Activated CD4-positive, alpha-beta T cell treated with anti-CD3 and anti-CD28 coated beads for 24 hours (primary cell): ENCODE results near the gene MYPN.
"Not testable (repeated sequence)": the region's sequence is repeated elsewhere in the genome, so short reads cannot be mapped to it uniquely, and the experiment has no call there.

Source experiments
- DNase-seq, 2 donors: peaks; one replicate each; pipeline ENCODE4 v3.0.0-alpha.2; 2020; ENCODE audit warnings: low read depth in 2 of 2

Gene MYPN

DNA sequence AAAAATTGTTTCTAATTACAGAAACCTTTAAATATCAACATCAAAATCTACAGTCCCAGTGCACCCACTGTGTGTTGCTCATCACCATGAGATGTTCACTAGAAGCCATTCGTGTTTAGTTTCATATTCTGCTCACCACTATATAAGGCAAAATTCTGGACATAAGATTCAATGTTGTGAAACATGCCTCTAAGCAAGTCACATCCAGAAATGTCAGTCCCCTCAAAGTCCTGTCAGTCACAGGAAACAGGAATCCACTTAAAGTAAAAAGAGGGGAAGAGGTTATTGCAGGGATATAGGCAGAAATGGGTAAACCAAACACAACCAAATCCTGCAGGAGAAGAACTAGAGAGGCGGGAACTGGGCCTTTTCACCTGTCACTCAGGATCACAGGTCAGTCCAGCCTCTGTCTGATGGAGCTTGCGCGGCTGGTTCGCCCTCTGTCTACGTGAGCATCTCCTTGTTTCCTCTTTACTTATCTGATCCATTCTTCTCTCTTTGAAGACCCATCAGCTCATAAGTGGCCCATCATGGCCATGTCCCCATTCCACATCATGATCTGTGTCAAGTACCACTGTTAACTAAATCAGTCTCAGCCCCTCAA, 58.4 kb downstream of the MYPN start:
- no peak for DNase-seq

DNA sequence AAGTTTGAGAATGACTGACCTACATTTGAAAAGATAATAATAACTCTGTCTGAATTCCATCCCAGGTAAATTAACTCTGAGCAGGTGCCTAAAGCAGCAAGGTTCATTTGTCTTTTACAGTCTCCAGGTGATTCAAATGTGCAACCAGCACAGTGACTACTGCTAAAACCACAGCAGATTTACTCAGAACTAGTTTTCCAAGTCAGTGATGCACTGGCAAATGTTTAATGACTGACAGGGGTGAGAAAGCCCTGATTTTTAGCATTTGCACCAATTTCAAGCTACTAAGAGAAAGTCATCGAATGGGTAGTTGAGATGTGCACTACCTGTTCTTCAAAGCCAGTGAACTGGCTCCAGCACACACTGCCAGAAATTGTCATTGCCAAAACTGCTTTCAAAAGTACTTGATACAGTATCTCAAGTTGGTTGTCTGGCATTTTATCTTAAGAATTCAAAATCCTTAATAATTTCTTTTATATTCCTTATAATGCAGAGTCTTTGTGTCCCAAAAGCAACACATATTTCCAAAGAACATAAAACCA, 62.3 kb downstream of the MYPN start:
- no peak for DNase-seq

DNA sequence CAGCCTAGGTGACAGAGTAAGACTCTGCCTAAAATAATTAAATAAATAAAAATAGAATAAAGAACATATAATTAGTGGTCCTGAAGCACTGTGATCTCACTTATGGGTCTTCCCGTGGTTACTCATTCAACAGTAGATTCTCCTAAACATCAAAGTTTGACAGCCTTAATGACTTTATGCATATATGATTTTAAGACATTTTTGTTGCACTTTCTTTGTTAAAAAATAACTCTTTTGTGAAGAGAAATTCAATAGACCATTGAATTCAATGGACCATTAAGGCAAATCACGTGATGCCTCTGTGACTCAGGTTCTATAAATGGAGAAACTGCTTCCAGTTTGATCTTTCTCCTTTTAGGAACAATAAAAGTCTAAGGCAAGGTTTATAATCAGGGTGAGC, 63.0 kb downstream of the MYPN start:
- no peak for DNase-seq

DNA sequence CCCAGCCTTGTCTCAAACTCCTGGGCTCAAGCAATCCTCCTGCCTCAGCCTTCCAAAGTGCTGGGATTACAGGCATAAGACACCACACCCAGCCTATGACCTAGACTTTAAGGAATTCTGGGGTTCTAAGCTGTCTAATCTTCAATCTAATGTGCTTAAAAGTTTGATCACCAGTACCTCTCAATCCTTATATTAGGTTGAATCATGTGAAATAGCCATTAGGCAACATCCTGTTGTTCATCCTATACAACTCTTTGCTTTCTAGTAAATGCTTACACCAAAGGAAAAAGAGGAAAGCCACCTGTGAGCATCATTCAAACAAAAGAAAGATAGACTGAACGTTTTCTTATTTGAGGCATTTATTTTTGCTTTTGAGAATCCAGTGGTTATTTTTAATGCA, 66.7 kb downstream of the MYPN start:
- DNase-seq = no peak

DNA sequence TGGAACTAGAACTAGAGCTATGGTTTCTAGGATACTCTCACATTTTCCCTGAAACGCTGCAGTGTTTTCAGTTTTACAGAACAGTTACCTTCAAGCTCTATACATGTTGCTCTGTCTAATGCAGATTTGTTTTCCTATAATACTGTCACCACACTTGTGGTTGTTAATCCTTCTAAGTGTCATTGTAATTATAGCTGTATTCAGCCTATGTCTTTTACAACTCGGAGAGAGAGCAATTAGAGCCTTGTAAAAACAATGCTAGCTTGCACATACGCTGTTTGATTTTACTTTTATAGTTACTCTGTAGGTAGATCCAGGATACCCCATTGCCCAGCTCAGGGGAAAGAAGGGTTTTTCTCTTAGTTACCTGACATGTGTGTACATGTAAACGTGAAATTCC, 67.5 kb downstream of the MYPN start:
- DNase-seq = no peak

DNA sequence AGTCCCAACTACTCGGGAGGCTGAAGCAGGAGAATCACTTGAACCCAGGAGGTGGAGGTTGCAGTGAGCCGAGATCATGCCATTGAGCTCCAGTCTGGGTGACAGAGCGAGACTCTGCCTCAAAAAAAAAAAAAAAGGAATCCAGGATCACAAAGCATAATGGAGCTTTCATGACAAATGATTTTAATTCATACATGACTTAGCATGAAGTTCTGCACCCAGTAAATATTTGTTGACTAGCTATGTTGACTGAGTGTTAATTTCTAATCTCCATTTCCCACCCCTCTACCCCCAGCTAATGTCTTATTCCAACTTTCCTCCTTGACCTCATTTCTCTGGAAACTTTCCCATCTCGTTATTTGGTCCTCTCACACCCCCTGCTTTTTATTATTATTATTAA, 69.3 kb downstream of the MYPN start:
- DNase-seq = no peak

DNA sequence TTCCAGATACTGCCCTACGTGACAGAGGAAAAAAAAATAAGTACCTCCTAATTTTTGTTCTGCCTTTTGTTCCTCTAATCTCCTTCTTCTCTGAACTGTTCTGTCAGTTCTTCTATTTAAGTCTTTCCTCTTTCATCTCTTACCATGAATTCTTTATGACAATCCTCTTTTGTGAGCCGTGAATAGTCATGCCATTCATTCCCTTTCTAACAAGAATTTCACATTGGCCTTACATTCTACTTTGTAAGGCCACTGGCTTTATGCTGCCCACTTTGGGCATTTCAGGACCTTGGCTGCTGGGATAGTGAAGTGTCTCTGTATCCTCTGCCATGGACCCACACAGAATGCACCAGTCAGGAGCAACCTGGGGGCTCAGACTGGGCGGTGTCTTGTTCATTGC, 69.7 kb downstream of the MYPN start:
- DNase-seq = no peak

DNA sequence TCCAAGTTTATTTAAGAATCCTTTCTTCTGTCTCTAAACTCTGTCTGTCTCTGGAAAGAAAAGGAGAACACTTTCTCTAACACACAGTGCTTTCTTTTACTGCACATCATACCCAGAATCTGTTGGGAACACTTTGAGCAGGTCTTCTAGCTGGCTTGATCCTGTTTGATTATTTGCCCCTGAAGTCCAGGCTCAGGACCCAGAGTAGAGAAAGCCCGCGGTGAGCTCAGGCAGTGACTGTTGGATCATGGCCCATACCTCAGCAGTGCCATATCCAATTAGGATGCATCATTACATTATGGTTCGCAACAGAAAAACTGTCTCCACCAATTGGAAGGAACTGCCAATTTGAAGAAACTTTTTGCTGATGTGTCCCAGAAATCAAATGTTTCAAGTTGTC, 71.2 kb downstream of the MYPN start:
- no peak for DNase-seq

DNA sequence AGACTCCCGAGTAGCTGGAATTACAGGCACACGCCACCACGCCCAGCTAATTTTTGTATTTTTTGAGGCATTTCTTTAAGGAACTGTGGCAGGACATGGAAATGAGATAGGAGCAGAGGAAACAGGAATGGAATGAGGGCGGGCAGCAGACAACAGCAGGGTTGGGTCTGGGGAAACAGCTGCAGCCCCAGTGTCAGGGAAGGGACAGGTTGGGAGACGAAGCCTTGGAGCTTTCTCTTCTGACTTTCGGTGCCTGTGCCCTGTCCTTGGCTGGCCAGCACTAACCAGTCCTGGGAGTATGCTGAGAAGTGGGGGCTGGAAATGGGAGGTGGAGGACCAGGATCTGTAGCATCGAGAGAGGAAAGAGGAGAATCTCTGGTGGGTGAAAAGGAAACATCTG, 75.3 kb downstream of the MYPN start:
- no peak for DNase-seq

DNA sequence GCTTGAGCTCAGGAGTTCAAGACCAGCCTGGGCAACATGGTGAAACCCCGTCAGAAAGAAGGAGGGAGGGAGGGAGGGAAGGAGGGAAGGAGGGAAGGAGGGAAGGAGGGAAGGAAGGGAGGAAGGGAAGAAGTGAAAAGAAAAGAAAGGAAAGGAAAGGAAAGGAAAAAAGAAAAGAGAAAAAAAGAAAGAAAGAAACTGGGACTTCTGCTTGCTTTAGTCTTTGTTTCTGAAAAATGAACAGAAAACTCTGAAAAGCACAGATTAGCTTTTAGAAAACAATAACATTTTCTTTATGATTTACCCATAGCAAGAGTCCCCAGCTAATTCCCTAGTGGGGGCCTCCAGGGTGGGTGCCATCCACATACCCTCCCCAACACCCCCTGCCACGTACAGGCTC, 75.8 kb downstream of the MYPN start:
- no peak for DNase-seq

DNA sequence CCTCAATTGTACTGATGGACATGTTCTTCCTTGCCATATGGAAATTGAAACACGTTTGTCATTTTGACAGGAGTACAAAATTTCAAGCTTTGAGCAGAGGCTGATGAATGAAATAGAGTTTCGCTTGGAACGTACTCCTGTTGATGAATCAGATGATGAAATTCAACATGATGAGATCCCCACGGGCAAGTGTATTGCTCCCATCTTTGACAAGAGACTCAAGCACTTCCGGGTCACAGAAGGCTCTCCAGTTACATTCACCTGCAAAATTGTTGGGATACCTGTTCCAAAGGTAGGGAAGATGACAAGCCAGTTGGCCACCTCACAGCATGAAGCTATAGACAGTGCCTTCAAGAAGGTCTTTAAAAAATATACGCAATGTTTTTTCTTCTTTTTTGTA, 79.5 kb downstream of the MYPN start:
- no peak for DNase-seq

DNA sequence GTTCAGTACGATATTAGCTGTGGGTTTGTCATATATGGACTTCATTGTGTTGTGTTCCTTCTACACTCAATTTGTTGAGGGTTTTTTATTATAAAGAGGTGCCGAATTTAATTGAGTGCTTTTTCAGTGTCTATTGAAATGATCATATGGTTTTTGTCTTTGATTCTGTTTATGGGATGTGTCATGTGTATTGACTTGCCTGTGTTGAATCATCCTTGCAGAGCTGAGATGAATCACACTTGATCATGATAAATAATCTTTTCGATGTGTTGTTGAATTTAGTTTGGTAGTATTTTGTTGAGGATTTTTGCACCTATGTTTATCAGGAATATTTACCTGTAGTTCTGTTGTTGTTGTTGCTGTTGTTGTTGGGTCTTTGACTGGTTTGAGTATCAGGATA, 82.8 kb downstream of the MYPN start:
- no peak for DNase-seq

DNA sequence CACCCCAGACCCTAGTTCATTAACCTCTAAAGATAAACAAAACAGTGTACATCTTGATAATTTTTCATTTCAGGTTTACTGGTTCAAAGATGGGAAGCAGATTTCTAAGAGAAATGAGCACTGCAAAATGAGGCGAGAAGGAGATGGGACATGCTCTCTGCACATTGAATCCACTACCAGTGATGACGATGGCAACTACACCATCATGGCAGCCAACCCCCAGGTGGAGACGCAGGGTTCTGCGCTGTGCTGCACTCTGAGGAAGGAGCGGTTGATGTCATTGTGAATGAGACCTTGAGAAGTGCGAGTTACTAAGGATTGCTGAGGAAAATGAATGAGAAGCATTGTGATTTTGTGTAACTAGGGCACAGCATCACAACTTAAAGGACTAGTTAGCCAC, 85.0 kb downstream of the MYPN start:
- no peak for DNase-seq

DNA sequence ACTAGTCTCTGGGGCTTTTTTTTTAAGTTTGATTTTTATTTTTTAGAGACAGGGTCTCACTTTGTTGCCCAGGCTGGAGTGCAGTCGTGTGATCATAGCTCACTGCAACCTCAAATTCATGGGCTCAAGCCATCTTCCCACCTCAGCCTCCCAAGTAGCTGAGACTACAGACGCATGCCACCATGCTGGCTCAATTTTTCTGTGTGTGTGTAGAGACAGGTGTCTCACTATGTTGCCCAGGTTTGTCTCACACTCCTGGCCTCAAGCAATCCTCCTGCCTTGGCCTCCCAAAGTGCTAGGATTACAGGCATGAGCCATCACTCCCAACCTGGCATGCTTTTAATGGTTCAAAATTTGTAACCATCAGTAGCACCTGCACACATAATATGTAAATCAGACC, 86.5 kb downstream of the MYPN start:
- DNase-seq = not testable (repeated sequence)

DNA sequence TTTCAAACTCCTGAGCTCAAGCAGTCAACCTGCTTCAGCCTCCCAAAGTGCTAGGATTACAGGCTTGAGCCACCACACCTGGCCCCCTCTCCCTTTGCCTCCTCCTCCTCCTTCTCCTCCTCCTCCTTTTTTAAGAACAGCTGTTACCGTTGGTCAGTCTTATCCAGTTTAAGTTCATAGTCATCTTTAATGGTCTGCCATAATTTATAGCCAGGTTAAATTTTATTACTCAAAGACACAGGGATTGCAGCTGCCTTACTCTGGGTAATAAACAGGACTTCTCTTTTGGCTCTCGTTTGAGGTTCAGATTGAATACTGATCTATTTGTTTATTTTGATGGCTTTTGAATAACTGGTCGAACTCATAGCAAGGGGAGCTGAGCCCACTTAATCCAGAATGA, 87.4 kb downstream of the MYPN start:
- DNase-seq = no peak

DNA sequence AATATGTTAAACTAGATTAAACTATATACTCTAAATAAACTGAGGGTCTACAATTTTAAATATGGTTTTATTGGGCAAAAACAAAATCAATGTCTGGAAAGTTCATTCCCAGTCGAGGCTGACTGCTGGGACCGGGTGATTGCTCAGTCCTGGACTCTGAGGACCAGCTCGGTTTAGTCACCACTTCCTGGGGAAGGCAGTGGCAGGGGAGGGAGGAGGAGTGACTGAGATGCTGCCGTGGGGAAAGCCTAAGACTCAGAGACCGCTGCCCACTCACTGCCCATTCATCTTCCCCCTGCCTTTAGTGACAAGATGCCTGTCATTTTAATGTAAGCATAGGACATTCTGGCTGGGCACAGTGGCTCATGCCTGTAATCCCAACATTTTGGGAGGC, 93.7 kb downstream of the MYPN start:
- no peak for DNase-seq

DNA sequence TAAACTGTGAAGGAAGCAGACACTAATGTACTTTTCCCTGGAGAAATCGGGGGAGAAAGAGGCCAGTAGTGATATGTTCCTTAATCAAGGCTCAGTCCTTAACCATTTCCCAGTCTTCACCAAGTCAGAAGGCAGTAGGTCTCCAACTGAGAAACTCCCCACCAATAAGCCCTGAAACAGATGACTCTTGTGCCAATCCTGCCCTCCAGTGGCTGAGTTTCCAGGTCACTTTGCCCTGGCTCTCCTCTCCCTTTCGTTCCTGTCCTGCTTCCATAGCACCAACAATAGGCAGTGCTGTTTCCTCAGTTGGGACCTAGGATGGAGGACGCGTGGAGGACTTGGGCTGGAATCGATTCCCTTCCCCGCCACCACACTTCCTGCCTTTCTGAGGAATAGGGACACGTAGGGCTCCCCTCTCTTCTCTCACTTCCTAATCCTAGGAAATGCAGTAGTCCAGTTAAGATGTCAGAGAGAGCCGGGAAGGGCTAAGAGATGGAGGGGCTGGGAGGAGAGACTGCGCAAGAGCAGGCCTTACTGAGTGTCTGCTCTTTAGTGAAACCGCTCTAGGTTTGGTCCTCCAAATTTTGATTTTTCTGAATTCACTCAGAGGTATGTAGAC, 99.2 kb downstream of the MYPN start:
- DNase-seq = no peak

DNA sequence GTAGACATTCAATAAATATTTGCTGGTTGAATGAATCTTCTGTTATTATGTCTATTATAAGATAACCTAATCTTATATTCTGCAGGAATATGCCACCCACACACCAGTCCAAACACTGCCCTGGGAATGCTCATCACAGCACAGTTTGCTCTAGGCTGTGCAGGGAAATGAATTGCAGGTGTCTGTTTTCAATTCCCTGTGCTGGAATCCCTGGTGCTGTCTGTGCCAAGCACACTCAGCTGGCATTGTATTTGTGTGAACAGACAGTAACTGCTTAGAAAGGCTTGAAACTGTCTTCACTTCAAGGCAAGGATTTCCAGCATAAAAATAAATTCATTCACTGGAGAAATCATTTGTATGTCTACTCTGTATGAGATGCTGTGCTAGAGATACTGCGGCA, 102.4 kb downstream of the MYPN start:
- no peak for DNase-seq

DNA sequence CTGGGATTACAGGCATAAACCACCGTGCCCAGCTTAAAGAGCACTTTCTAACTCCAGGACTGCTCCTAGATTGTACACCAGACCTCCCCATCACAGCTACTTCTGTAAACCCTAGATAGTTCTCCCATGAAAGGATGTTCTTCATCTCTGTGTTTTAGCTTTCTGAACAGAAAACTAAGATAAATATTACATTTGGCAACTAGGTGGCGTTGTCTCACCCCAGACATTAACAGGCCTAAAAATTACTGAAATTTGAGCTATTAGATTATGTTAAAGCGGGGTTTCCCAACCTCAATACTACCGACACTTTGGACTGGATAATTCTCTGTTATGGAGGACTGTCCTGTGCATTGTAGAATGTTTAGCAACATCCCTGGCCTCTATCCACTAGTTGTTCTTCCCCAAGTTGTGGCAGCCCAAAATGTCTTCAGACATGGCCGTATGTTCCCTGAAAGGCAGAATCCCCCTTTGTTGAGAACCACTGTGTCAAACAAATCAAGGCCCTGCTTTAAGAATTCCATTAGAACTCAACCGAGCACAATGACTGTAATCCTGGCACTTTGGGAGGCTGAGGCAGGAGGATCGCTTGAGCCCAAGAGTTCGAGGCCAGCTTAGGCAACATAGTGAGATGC, 103.5 kb downstream of the MYPN start:
- DNase-seq = no peak

DNA sequence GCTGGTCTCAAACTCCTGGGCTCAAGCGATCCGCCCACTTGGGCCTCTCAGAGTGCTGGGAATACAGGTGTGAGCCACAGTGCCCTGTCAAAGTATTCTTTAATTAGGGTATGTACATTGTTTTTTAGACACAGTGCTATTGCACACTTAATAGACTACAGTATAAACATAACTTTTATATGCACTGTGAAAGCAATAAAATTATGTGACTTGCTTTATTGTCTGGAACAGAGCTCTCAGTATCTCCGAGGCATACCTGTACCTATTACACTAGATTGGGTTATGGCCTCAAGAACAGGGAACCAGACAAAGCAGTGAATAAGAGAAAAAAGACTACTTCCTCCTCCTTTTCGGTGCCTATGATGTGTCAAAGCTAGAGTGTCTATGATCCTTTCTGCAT, 109.5 kb downstream of the MYPN start:
- no peak for DNase-seq

DNA sequence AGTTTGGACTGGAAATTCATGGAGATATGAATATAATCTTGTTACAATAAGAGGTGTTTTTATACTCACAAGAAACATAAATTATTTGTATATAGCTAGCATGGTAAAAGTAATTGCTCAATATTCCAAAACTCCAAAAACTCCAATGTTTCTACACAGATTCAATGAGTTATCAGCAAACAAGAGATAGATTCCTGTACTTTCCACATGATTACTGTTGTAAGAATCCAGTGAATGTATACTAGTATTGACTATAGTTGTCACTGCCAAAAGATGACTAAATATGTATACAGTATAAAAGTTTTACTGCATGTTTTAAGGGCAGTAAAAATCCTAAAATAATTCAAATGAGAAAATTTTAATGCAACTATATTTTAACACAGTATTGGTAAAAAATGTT, 111.9 kb downstream of the MYPN start:
- DNase-seq = no peak

DNA sequence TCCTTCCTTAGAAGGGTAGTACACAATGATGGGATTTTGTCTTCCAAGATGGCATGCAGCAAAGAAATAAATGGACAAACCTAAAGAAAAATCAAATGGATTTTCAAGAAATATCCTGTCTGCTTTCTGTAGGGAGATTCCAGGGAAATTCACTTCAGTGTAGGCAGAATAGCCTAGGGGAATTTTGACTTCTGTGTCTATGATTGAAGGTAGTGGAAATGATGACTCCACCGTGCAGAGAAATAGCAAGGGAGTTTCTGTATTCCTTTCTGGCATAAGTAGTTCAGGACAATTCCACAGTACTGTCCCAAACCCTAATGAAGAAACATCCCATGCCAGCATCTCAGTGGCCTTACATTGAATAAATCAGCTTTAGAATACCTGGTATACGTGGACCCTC, 113.1 kb downstream of the MYPN start:
- no peak for DNase-seq

DNA sequence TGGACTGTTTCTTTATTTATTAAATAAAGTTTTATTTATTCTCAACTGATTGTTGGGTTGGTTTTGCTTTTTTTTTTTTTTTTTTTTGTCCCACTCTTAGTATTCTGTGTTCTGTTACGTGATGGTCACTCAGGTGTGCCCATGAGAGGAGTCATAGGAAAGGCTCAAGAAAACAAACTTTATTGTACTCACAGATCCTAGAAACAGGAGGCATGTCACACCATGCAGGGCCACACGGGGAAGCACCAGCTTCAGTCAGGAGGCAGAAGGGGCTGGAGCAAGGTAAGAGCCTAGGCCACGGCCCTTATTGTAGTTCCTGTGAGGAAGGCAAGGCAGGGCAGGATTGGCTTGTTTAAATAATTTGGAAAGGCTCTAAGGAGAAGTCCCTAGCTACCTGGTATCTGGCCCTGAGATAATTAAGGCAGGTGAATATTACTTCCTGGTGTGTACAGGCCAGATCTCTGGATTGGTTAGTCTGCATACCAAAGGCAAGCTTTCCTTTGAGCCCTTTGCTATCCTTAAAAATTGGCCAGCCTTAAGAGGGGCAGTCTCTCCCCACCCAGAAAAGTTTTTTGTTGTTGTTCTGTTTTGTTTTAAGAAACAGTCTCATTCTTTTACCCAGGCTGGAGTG, 114.4 kb downstream of the MYPN start:
- no peak for DNase-seq
